Uterus (tissue), 2 donors: ENCODE results near the gene PCDHGA3.

ENCODE experiments used
- POLR2A ChIP-seq, 2 donors: fragments of 450-650 bp; IDR thresholded peaks; one replicate each; pipeline ENCODE4 v1.6.1; 2016; ENCODE audit warnings: antibody characterized with exemption in 2 of 2, mild to moderate bottlenecking in 1 of 2, moderate library complexity in 1 of 2
- TF ChIP-seq, protein P1 (sequence below), 4 experiments: fragments of 200-600 bp in 2 of 4; fragments of 450-650 bp in 2 of 4; sonication (generic) in 2 of 4; IDR thresholded peaks; one replicate each; pipeline ENCODE4 v1.5.1; 2016 to 2019; ENCODE audit warnings: antibody characterized with exemption in 4 of 4, mild to moderate bottlenecking in 2 of 4, moderate library complexity in 1 of 4

DNA sequence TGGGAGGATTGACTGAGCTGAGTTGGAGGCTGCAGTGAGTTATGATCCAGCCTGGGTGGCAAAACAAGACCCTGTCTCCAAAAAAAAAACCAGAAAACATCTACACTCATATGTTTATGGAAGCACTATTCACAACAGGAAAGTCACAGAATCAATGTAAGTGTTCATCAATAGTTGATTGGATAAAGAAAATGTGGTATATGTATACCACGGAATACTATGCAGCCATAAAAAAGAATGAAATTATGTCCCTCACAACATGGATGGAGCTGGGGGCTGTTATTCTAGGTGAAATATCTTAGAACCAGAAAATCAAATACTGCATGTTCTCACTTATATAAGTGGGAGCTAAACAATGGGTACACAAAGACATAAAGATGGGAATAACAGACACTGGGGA lies 37.0 kb upstream of the PCDHGA3 start:
- TF ChIP-seq, protein P1, sequence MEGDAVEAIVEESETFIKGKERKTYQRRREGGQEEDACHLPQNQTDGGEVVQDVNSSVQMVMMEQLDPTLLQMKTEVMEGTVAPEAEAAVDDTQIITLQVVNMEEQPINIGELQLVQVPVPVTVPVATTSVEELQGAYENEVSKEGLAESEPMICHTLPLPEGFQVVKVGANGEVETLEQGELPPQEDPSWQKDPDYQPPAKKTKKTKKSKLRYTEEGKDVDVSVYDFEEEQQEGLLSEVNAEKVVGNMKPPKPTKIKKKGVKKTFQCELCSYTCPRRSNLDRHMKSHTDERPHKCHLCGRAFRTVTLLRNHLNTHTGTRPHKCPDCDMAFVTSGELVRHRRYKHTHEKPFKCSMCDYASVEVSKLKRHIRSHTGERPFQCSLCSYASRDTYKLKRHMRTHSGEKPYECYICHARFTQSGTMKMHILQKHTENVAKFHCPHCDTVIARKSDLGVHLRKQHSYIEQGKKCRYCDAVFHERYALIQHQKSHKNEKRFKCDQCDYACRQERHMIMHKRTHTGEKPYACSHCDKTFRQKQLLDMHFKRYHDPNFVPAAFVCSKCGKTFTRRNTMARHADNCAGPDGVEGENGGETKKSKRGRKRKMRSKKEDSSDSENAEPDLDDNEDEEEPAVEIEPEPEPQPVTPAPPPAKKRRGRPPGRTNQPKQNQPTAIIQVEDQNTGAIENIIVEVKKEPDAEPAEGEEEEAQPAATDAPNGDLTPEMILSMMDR (IDR thresholded peaks at IDR 0.05): no peak
- no peak for TF ChIP-seq POLR2A (IDR thresholded peaks at IDR 0.05)
